LNCaP clone FGC (cell line): ENCODE results near the gene SHC2.

Experiments
- DNase-seq: peaks from one replicate; pipeline ENCODE4 v3.0.0-alpha.2; 2011; ENCODE audit warnings: low read depth
- H3K4me3 ChIP-seq: 2 replicates; pipeline ENCODE4 v1.5.1; 2011; ENCODE audit warnings: mild to moderate bottlenecking, low read depth, low read length, control low read depth
- TF ChIP-seq, protein P1 (sequence below): IDR thresholded peaks from 2 replicates; pipeline ENCODE4 v1.5.1; 2012; ENCODE audit warnings: mild to moderate bottlenecking; ENCODE audit not compliant: control insufficient read depth, insufficient read depth; ENCODE audit errors: extremely low read depth

Gene SHC2

GRCh38 chr19:474126-475078 lies 13.6 kb upstream of the SHC2 start:
- H3K4me3 ChIP-seq: no peak overlapping the region
- no peak for DNase-seq
- TF ChIP-seq, protein P1, sequence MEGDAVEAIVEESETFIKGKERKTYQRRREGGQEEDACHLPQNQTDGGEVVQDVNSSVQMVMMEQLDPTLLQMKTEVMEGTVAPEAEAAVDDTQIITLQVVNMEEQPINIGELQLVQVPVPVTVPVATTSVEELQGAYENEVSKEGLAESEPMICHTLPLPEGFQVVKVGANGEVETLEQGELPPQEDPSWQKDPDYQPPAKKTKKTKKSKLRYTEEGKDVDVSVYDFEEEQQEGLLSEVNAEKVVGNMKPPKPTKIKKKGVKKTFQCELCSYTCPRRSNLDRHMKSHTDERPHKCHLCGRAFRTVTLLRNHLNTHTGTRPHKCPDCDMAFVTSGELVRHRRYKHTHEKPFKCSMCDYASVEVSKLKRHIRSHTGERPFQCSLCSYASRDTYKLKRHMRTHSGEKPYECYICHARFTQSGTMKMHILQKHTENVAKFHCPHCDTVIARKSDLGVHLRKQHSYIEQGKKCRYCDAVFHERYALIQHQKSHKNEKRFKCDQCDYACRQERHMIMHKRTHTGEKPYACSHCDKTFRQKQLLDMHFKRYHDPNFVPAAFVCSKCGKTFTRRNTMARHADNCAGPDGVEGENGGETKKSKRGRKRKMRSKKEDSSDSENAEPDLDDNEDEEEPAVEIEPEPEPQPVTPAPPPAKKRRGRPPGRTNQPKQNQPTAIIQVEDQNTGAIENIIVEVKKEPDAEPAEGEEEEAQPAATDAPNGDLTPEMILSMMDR: no peak

DNA sequence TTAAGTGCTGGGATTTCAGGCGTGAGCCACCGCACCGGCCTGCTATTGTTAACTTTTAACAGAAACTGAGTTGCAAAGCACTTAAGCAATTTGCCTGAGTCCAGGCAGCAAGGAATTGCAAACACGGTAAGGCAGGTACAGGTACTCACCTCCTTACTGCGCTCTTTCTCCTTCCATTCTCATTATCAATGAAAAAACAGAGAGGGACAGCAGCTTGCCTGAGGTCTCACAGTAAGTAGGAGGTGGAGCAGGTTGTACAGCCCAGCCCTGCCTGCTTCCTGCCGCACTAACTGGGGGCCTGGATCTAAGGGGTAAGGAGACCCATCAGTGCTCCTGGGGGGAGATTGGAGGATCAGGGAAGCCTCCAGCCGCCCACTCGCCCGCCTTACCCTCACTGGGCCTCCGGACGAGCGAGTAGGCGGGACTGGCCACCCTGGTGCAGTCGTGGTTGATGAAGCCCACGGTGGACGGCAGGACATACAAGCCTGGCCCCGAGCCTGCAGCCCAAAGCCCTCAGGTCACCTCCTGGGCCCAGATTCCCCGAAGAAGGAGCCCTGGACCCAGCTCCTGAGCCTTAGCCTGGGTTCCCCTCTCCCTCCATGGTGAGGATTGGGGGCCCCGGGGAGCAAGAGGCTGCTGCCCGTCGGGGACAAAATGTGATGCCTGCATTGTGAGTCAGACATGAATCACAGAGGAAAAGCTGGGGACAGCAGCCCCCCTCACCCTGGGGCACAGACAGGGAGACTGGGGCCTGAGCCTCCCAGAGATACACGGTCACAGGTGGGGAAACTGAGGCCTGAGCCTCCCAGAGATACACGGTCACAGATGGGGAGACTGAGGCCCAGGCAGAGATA lies 11.4 kb upstream of the SHC2 start:
- no peak overlapping the region for H3K4me3 ChIP-seq
- no peak for DNase-seq
- TF ChIP-seq, protein P1: no peak

GRCh38 chr19:470701-471100 lies 9.9 kb upstream of the SHC2 start:
- TF ChIP-seq, protein P1: no peak
- no peak for DNase-seq
- H3K4me3 ChIP-seq: no peak overlapping the region

DNA sequence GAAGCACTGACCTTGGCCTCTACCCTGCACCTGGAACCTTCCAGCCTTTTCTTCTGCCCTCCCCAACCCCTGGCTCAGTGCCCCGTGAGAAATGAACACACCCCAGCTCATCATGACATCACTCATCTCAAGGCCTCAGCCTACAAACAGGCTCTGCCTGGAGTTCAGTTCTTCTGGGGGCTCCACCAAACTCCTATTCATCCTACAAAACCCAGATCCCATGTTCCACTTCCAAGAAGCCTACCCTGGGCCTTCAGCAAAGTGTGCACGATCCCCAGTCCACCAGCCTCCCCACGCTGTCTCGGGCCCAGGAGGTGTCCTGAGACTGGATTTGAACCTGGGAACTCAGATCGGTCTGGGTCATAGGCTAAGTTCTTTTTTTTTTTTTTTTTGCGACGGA lies 9.0 kb upstream of the SHC2 start:
- no peak overlapping the region for H3K4me3 ChIP-seq
- TF ChIP-seq, protein P1: no peak
- no peak for DNase-seq

GRCh38 chr19:468587-469256 lies 7.9 kb upstream of the SHC2 start:
- TF ChIP-seq, protein P1: no peak
- no peak for DNase-seq
- H3K4me3 ChIP-seq: no peak overlapping the region

DNA sequence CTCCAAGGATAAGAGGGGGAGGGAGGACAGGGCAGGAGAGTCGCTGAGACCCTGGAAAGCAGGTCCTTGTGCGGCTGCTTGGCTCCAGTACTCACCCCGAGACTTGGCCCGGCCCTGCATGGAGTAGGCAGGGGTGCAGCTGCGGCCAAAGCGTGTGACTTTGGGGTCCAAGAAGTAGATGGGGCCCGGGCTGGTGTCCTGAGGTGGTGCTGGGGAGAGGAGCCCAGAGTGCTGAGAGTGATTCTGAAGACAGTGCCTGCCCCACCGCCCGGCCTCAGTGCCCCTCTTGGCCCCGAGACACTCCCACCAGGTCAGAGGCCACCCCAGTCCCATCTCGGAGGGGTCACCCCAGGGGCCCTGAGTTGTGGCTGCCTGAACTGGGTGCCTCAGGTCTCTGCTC lies 6.7 kb upstream of the SHC2 start:
- no peak for DNase-seq
- TF ChIP-seq, protein P1: no peak
- H3K4me3 ChIP-seq: no peak overlapping the region
